GM12878 (cell line): ENCODE data around the gene SETD2. TPM values are rescaled to one million over a fixed set of nuclear protein-coding genes. Genes with fewer than 3 reads are reported as not detected.

Experiments used
- ASH2L ChIP-seq: fragments of 300-600, 200-600 bp; sonication (generic); IDR thresholded peaks from 2 replicates; pipeline ENCODE4 v1.6.1; 2017; ENCODE audit warnings: low read depth, mild to moderate bottlenecking, borderline replicate concordance
- CBX3 ChIP-seq: fragments of 200-600 bp; sonication (generic); IDR thresholded peaks from 2 replicates; pipeline ENCODE4 v1.6.1; 2016; ENCODE audit warnings: low read depth, borderline replicate concordance
- CREB1 ChIP-seq: IDR thresholded peaks from 2 replicates; pipeline ENCODE4 v1.6.1; 2012; ENCODE audit warnings: low read depth, mild to moderate bottlenecking, inconsistent platforms
- IKZF1 ChIP-seq: fragments of 450-650 bp; conservative IDR thresholded peaks from 2 replicates; pipeline ENCODE4 v1.6.1; 2017; ENCODE audit warnings: antibody characterized with exemption, mild to moderate bottlenecking
- TCF3 ChIP-seq: IDR thresholded peaks from 2 replicates; pipeline ENCODE4 v1.6.1; 2012; ENCODE audit warnings: low read depth, mild to moderate bottlenecking, low read length, borderline replicate concordance; ENCODE audit not compliant: insufficient read depth
- ZSCAN29 ChIP-seq: fragments of 450-650 bp; IDR thresholded peaks from 2 replicates; pipeline ENCODE4 v1.6.1; 2017; ENCODE audit warnings: mild to moderate bottlenecking, moderate library complexity
- polyA plus RNA-seq, 11 experiments: library from polyadenylated mRNA; depleted of rRNA in 4 of 11; unstranded in 6 of 11; stranded (reverse) in 5 of 11; fragments of >200 nt; fragmentation: Nextera tagmentation in 4 of 11; fragmentation: Illumina TruSeq in 1 of 11; extraction: Ambion mirVana in 4 of 11; extraction: Trizol in 1 of 11; gene quantifications; 1 replicate in 1 of 11; 2 replicates in 10 of 11; pipeline versions ENCODE4 v1.2.1 to v1.2.3, GENCODE V29; 2011 to 2016; ENCODE audit warnings: inconsistent platforms in 2 of 11, missing spikeins in 2 of 11, low read depth in 1 of 11
- total RNA-seq, 4 experiments: library from RNA; depleted of rRNA in 3 of 4; stranded (reverse); fragments of >200 nt in 3 of 4; fragmentation: Illumina TruSeq in 1 of 4; extraction: Trizol in 1 of 4; gene quantifications; 2 replicates each; pipeline versions ENCODE4 v1.2.1 to v1.2.3, GENCODE V29; 2013 to 2021
- TF ChIP-seq, protein P1 (sequence below): fragments of 450-650 bp; IDR thresholded peaks from 2 replicates; pipeline ENCODE4 v1.6.1; 2016; ENCODE audit warnings: mild to moderate bottlenecking
- TF ChIP-seq, protein P2 (sequence below): fragments of 450-650 bp; IDR thresholded peaks from 2 replicates; pipeline ENCODE4 v1.6.1; 2017; ENCODE audit warnings: mild to moderate bottlenecking, moderate library complexity
- TF ChIP-seq, protein P3 (sequence below): IDR thresholded peaks from 2 replicates; pipeline ENCODE4 v1.6.1; 2011; ENCODE audit warnings: mild to moderate bottlenecking, low read depth, low read length, moderate library complexity; ENCODE audit not compliant: insufficient replicate concordance
- TF ChIP-seq, protein P4 (sequence below): IDR thresholded peaks from 2 replicates; pipeline ENCODE4 v1.6.1; 2012; ENCODE audit warnings: mild to moderate bottlenecking, low read depth, low read length
- TF ChIP-seq, protein P5 (sequence below): fragments of 450-650 bp; IDR thresholded peaks from 2 replicates; pipeline ENCODE4 v1.6.1; 2017; ENCODE audit warnings: antibody characterized with exemption, mild to moderate bottlenecking, moderate library complexity

Gene SETD2
- total and polyA plus RNA-seq, 10 of the 15 experiments (the other 5 are each of a cell fraction or from before 2014, with no cell fraction given) = 8.4 to 44.9 (median 24.5) TPM

DNA sequence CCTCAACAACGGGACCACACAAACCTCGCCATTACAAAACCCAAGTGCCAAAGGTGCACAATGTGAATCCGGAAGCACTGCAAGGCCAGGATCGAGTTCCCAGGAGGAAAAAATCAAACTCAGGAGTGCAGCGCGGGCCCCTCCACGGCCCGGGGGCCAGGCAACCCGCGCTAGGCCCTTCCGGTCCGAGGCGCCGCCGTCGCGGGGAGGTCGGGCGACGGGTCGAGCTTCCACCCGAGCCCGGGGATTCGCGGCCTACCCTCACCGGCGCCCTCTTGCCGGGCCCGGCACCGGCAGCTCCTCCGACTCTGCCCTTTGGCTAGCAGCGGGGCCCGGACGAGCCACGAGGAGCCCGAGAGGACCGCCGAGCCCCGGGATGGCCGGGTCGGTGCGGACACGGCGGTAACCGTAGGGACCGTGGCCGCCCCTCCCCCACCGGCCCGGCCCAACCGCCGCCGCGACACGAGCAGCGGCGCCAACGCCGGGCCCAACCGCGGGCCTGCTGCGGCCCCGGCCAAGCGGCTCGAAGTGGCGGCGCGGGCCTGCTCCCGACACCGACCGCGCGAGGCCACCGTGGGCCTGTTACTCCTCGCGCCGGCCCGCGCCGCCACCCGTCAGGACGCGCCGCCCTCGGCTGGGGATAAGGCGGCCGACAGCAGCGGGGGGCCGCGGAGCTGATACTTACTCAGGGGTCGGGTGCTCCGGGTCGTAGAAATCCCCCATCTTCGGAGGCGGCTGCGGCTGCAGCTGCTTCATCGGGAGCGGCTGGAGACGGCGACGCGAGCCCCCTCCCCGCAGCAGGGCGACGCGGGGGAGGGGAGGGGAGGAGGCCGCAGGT is 525 bp downstream of the SETD2 start (continued):
- TF ChIP-seq, protein P1, sequence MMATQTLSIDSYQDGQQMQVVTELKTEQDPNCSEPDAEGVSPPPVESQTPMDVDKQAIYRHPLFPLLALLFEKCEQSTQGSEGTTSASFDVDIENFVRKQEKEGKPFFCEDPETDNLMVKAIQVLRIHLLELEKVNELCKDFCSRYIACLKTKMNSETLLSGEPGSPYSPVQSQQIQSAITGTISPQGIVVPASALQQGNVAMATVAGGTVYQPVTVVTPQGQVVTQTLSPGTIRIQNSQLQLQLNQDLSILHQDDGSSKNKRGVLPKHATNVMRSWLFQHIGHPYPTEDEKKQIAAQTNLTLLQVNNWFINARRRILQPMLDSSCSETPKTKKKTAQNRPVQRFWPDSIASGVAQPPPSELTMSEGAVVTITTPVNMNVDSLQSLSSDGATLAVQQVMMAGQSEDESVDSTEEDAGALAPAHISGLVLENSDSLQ = no peak
- TF ChIP-seq CREB1 (0 out of 2 replicates have a peak, but pooled peaks have one; percentile 47), TCF3 (0 out of 2 replicates have a peak, but pooled peaks have one; percentile 35), ASH2L (0 out of 2 replicates have a peak, but pooled peaks have one; percentile 42), ZSCAN29 (peak; percentile 24; the same call in 1 of the 2 replicates), IKZF1 (peak; percentile 80), CBX3 (no peak)
- TF ChIP-seq, protein P2, sequence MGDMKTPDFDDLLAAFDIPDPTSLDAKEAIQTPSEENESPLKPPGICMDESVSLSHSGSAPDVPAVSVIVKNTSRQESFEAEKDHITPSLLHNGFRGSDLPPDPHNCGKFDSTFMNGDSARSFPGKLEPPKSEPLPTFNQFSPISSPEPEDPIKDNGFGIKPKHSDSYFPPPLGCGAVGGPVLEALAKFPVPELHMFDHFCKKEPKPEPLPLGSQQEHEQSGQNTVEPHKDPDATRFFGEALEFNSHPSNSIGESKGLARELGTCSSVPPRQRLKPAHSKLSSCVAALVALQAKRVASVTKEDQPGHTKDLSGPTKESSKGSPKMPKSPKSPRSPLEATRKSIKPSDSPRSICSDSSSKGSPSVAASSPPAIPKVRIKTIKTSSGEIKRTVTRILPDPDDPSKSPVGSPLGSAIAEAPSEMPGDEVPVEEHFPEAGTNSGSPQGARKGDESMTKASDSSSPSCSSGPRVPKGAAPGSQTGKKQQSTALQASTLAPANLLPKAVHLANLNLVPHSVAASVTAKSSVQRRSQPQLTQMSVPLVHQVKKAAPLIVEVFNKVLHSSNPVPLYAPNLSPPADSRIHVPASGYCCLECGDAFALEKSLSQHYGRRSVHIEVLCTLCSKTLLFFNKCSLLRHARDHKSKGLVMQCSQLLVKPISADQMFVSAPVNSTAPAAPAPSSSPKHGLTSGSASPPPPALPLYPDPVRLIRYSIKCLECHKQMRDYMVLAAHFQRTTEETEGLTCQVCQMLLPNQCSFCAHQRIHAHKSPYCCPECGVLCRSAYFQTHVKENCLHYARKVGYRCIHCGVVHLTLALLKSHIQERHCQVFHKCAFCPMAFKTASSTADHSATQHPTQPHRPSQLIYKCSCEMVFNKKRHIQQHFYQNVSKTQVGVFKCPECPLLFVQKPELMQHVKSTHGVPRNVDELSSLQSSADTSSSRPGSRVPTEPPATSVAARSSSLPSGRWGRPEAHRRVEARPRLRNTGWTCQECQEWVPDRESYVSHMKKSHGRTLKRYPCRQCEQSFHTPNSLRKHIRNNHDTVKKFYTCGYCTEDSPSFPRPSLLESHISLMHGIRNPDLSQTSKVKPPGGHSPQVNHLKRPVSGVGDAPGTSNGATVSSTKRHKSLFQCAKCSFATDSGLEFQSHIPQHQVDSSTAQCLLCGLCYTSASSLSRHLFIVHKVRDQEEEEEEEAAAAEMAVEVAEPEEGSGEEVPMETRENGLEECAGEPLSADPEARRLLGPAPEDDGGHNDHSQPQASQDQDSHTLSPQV = 0 out of 2 replicates have a peak, but pooled peaks have one; percentile 12
- TF ChIP-seq, protein P3, sequence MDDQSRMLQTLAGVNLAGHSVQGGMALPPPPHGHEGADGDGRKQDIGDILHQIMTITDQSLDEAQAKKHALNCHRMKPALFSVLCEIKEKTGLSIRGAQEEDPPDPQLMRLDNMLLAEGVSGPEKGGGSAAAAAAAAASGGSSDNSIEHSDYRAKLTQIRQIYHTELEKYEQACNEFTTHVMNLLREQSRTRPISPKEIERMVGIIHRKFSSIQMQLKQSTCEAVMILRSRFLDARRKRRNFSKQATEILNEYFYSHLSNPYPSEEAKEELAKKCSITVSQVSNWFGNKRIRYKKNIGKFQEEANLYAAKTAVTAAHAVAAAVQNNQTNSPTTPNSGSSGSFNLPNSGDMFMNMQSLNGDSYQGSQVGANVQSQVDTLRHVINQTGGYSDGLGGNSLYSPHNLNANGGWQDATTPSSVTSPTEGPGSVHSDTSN = no peak
- TF ChIP-seq, protein P4, sequence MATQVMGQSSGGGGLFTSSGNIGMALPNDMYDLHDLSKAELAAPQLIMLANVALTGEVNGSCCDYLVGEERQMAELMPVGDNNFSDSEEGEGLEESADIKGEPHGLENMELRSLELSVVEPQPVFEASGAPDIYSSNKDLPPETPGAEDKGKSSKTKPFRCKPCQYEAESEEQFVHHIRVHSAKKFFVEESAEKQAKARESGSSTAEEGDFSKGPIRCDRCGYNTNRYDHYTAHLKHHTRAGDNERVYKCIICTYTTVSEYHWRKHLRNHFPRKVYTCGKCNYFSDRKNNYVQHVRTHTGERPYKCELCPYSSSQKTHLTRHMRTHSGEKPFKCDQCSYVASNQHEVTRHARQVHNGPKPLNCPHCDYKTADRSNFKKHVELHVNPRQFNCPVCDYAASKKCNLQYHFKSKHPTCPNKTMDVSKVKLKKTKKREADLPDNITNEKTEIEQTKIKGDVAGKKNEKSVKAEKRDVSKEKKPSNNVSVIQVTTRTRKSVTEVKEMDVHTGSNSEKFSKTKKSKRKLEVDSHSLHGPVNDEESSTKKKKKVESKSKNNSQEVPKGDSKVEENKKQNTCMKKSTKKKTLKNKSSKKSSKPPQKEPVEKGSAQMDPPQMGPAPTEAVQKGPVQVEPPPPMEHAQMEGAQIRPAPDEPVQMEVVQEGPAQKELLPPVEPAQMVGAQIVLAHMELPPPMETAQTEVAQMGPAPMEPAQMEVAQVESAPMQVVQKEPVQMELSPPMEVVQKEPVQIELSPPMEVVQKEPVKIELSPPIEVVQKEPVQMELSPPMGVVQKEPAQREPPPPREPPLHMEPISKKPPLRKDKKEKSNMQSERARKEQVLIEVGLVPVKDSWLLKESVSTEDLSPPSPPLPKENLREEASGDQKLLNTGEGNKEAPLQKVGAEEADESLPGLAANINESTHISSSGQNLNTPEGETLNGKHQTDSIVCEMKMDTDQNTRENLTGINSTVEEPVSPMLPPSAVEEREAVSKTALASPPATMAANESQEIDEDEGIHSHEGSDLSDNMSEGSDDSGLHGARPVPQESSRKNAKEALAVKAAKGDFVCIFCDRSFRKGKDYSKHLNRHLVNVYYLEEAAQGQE = no peak
- TF ChIP-seq, protein P5, sequence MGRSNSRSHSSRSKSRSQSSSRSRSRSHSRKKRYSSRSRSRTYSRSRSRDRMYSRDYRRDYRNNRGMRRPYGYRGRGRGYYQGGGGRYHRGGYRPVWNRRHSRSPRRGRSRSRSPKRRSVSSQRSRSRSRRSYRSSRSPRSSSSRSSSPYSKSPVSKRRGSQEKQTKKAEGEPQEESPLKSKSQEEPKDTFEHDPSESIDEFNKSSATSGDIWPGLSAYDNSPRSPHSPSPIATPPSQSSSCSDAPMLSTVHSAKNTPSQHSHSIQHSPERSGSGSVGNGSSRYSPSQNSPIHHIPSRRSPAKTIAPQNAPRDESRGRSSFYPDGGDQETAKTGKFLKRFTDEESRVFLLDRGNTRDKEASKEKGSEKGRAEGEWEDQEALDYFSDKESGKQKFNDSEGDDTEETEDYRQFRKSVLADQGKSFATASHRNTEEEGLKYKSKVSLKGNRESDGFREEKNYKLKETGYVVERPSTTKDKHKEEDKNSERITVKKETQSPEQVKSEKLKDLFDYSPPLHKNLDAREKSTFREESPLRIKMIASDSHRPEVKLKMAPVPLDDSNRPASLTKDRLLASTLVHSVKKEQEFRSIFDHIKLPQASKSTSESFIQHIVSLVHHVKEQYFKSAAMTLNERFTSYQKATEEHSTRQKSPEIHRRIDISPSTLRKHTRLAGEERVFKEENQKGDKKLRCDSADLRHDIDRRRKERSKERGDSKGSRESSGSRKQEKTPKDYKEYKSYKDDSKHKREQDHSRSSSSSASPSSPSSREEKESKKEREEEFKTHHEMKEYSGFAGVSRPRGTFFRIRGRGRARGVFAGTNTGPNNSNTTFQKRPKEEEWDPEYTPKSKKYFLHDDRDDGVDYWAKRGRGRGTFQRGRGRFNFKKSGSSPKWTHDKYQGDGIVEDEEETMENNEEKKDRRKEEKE = 0 out of 2 replicates have a peak, but pooled peaks have one; percentile 17
